Gastroesophageal sphincter (tissue), 3 donors: ENCODE data around the gene DLK1.

Source experiments
- CTCF ChIP-seq, 4 experiments: fragments of 200-600 bp in 2 of 4; fragments of 450-650 bp in 2 of 4; sonication (generic) in 1 of 4; IDR thresholded peaks; one replicate each; pipeline ENCODE4 v1.5.1; 2017 to 2019; ENCODE audit warnings: antibody characterized with exemption in 4 of 4, mild to moderate bottlenecking in 2 of 4, moderate library complexity in 2 of 4
- EP300 ChIP-seq: sonication (generic); formaldehyde crosslinking; IDR thresholded peaks from one replicate; pipeline ENCODE4 v1.6.1; 2017; ENCODE audit warnings: antibody characterized with exemption, mild to moderate bottlenecking
- POLR2A ChIP-seq, 2 donors: fragments of 450-650 bp; IDR thresholded peaks; one replicate each; pipeline ENCODE4 v1.6.1; 2017; ENCODE audit warnings: antibody characterized with exemption in 2 of 2, mild to moderate bottlenecking in 2 of 2, moderate library complexity in 1 of 2
- POLR2AphosphoS5 ChIP-seq: sonication (generic); formaldehyde crosslinking; IDR thresholded peaks from one replicate; pipeline ENCODE4 v1.6.1; 2017; ENCODE audit warnings: antibody characterized with exemption

GRCh38 chr14:100678469-100678828 lies 48.2 kb upstream of the DLK1 start:
- TF ChIP-seq CTCF (IDR thresholded peaks at IDR 0.05) (no peak), EP300 (no peak), POLR2AphosphoS5 (no peak), POLR2A (IDR thresholded peaks at IDR 0.05) (no peak)
